HEK293 (cell line): ENCODE data around the gene DGKQ.
A peak's percentile ranks its signal among the peaks of the same experiment; 100 is the strongest.

Source experiments
- CTCF ChIA-PET: fragments of 350-600 bp; formaldehyde crosslinking; extraction: SDS; loops from one replicate; lab custom pipeline; 2021; ENCODE audit warnings: antibody characterized with exemption; lab: Yijun Ruan, JAX
- POLR2A ChIA-PET: fragments of 300-600 bp; formaldehyde crosslinking; extraction: SDS; loops from one replicate; lab custom pipeline; 2020; ENCODE audit warnings: antibody characterized with exemption, inconsistent platforms; lab: Yijun Ruan, JAX
- H3K27ac ChIP-seq: fragments of 200-500 bp; sonication (Bioruptor generic); 2 replicates; pipeline ENCODE4 v1.5.1; 2014; ENCODE audit warnings: low read depth, low read length, control low read depth, inconsistent platforms; ENCODE audit errors: extremely low read depth
- H3K36me3 ChIP-seq, 2 experiments: fragments of 200-500 bp in 1 of 2; sonication (Bioruptor generic) in 1 of 2; 1 replicate in 1 of 2; 2 replicates in 1 of 2; pipeline ENCODE4 v1.5.1; 2014 to 2017; ENCODE audit warnings: inconsistent platforms in 2 of 2, low read length in 2 of 2; ENCODE audit not compliant: control insufficient read depth in 2 of 2, insufficient read depth in 1 of 2
- H3K4me1 ChIP-seq: fragments of 200-500 bp; sonication (Bioruptor generic); 2 replicates; pipeline ENCODE4 v1.5.1; 2014; ENCODE audit warnings: mild to moderate bottlenecking, low read length, inconsistent platforms; ENCODE audit not compliant: control insufficient read depth, insufficient read depth
- H3K4me3 ChIP-seq: 2 replicates; pipeline ENCODE4 v1.5.1; 2011; ENCODE audit warnings: low read depth, mild to moderate bottlenecking, control low read depth, low read length, moderate library complexity
- H3K9me3 ChIP-seq: fragments of 200-500 bp; sonication (Bioruptor generic); 2 replicates; pipeline ENCODE4 v1.5.1; 2014; ENCODE audit warnings: low read depth, low read length, inconsistent platforms; ENCODE audit not compliant: control insufficient read depth, insufficient read depth
- BCL11A ChIP-seq: fragments of 450-650 bp; formaldehyde crosslinking; IDR thresholded peaks from 2 replicates; pipeline ENCODE4 v1.5.1; 2016; ENCODE audit warnings: low read depth, missing biosample characterization, missing genetic modification characterization
- GLIS1 ChIP-seq: fragments of 450-650 bp; formaldehyde crosslinking; IDR thresholded peaks from 2 replicates; pipeline ENCODE4 v1.5.1; 2016; ENCODE audit warnings: missing biosample characterization, missing genetic modification characterization
- HOXA7 ChIP-seq: sonication (generic); formaldehyde crosslinking; IDR thresholded peaks from 2 replicates; pipeline ENCODE4 v1.8.1; 2022; ENCODE audit warnings: missing genetic modification reagents, borderline replicate concordance
- KLF7 ChIP-seq: fragments of 450-650 bp; formaldehyde crosslinking; IDR thresholded peaks from 2 replicates; pipeline ENCODE4 v1.5.1; 2016; ENCODE audit warnings: missing biosample characterization, missing genetic modification characterization, borderline replicate concordance
- OVOL3 ChIP-seq: fragments of 450-650 bp; formaldehyde crosslinking; IDR thresholded peaks from 2 replicates; pipeline ENCODE4 v1.5.1; 2016; ENCODE audit warnings: missing biosample characterization, missing genetic modification characterization
- TRIM28 ChIP-seq: IDR thresholded peaks from 2 replicates; pipeline ENCODE4 v1.6.1; 2011; ENCODE audit warnings: low read length, control low read depth, borderline replicate concordance
- ZFHX2 ChIP-seq: fragments of 450-650 bp; formaldehyde crosslinking; conservative IDR thresholded peaks from 2 replicates; pipeline ENCODE4 v1.5.1; 2016; ENCODE audit warnings: missing biosample characterization, missing genetic modification characterization
- ZNF140 ChIP-seq: fragments of 450-650 bp; formaldehyde crosslinking; IDR thresholded peaks from 2 replicates; pipeline ENCODE4 v1.5.1; 2016; ENCODE audit warnings: missing biosample characterization, missing genetic modification characterization
- ZNF16 ChIP-seq: fragments of 450-650 bp; formaldehyde crosslinking; IDR thresholded peaks from 2 replicates; pipeline ENCODE4 v1.5.1; 2016; ENCODE audit warnings: low read depth, missing biosample characterization, missing genetic modification characterization
- ZNF19 ChIP-seq: fragments of 450-650 bp; formaldehyde crosslinking; IDR thresholded peaks from 2 replicates; pipeline ENCODE4; 2016; ENCODE audit warnings: missing biosample characterization, missing genetic modification characterization, low read depth
- ZNF23 ChIP-seq: fragments of 450-650 bp; formaldehyde crosslinking; IDR thresholded peaks from 2 replicates; pipeline ENCODE4 v1.5.1; 2016; ENCODE audit warnings: missing biosample characterization, missing genetic modification characterization, borderline replicate concordance
- ZNF248 ChIP-seq: fragments of 450-650 bp; formaldehyde crosslinking; IDR thresholded peaks from 2 replicates; pipeline ENCODE4 v1.5.1; 2017; ENCODE audit warnings: missing biosample characterization, missing genetic modification characterization
- ZNF335 ChIP-seq: fragments of 450-650 bp; formaldehyde crosslinking; conservative IDR thresholded peaks from 2 replicates; pipeline ENCODE4 v1.5.1; 2016; ENCODE audit warnings: missing biosample characterization, missing genetic modification characterization
- ZNF341 ChIP-seq: fragments of 450-650 bp; formaldehyde crosslinking; IDR thresholded peaks from 2 replicates; pipeline ENCODE4; 2016; ENCODE audit warnings: low read depth, missing biosample characterization, missing genetic modification characterization
- ZNF391 ChIP-seq: fragments of 450-650 bp; formaldehyde crosslinking; IDR thresholded peaks from 2 replicates; pipeline ENCODE4 v1.5.1; 2016; ENCODE audit warnings: low read depth, missing biosample characterization, missing genetic modification characterization, borderline replicate concordance
- ZNF404 ChIP-seq: fragments of 450-650 bp; formaldehyde crosslinking; IDR thresholded peaks from 2 replicates; pipeline ENCODE4 v1.5.1; 2017; ENCODE audit warnings: missing biosample characterization, missing genetic modification characterization
- ZNF423 ChIP-seq: fragments of 450-650 bp; formaldehyde crosslinking; IDR thresholded peaks from 2 replicates; pipeline ENCODE4 v1.5.1; 2016; ENCODE audit warnings: missing biosample characterization, missing genetic modification characterization
- ZNF558 ChIP-seq: fragments of 450-650 bp; formaldehyde crosslinking; IDR thresholded peaks from 2 replicates; pipeline ENCODE4 v1.5.1; 2016; ENCODE audit warnings: missing biosample characterization, missing genetic modification characterization
- ZNF585B ChIP-seq: fragments of 450-650 bp; formaldehyde crosslinking; IDR thresholded peaks from 2 replicates; pipeline ENCODE4 v1.5.1; 2016; ENCODE audit warnings: missing biosample characterization, missing genetic modification characterization
- ZNF624 ChIP-seq: fragments of 450-650 bp; formaldehyde crosslinking; IDR thresholded peaks from 2 replicates; pipeline ENCODE4 v1.5.1; 2017; ENCODE audit warnings: missing biosample characterization, missing genetic modification characterization
- ZNF629 ChIP-seq: fragments of 450-650 bp; formaldehyde crosslinking; IDR thresholded peaks from 2 replicates; pipeline ENCODE4 v1.5.1; 2017; ENCODE audit warnings: missing biosample characterization, missing genetic modification characterization
- ZNF670 ChIP-seq: fragments of 450-650 bp; formaldehyde crosslinking; IDR thresholded peaks from 2 replicates; pipeline ENCODE4 v1.5.1; 2016; ENCODE audit warnings: missing biosample characterization, missing genetic modification characterization, low read depth
- ZSCAN23 ChIP-seq: fragments of 450-650 bp; formaldehyde crosslinking; IDR thresholded peaks from 2 replicates; pipeline ENCODE4 v1.5.1; 2016; ENCODE audit warnings: missing biosample characterization, missing genetic modification characterization
- TF ChIP-seq, protein P1 (sequence below): fragments of 450-650 bp; formaldehyde crosslinking; IDR thresholded peaks from 2 replicates; pipeline ENCODE4 v1.5.1; 2016; ENCODE audit warnings: missing biosample characterization, missing genetic modification characterization
- TF ChIP-seq, protein P2 (sequence below): fragments of 450-650 bp; formaldehyde crosslinking; IDR thresholded peaks from 2 replicates; pipeline ENCODE4 v1.5.1; 2016; ENCODE audit warnings: missing biosample characterization, missing genetic modification characterization, borderline replicate concordance
- TF ChIP-seq, protein P3 (sequence below): fragments of 450-650 bp; IDR thresholded peaks from 2 replicates; pipeline ENCODE4 v1.5.1; 2018; ENCODE audit warnings: missing biosample characterization, missing genetic modification characterization
- TF ChIP-seq, protein P4 (sequence below): IDR thresholded peaks from 2 replicates; pipeline ENCODE4 v1.6.1; 2011; ENCODE audit warnings: mild to moderate bottlenecking, low read depth, low read length, borderline replicate concordance
- TF ChIP-seq, protein P5 (sequence below): fragments of 450-650 bp; formaldehyde crosslinking; IDR thresholded peaks from 2 replicates; pipeline ENCODE4 v1.5.1; 2016; ENCODE audit warnings: missing biosample characterization, missing genetic modification characterization

Gene DGKQ

DNA sequence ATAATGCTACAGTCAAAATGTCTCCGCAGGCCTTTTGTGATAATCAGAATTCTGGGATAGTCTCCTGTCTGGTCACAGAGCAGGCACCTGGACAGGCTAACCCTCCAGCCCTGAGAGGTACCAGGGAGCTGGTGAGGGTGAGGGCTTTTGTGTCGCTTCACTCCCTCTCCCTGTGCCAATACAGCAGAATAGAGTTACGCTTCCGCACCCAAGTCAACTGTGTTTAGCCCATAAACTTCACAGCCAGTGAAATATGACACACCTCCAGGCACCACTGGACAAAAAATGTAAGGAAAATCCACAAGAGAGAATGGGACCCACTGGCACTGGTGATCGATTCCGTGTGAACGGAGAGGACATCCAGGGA lies 42.6 kb downstream of the DGKQ start (continued):
- TF ChIP-seq, protein P1, sequence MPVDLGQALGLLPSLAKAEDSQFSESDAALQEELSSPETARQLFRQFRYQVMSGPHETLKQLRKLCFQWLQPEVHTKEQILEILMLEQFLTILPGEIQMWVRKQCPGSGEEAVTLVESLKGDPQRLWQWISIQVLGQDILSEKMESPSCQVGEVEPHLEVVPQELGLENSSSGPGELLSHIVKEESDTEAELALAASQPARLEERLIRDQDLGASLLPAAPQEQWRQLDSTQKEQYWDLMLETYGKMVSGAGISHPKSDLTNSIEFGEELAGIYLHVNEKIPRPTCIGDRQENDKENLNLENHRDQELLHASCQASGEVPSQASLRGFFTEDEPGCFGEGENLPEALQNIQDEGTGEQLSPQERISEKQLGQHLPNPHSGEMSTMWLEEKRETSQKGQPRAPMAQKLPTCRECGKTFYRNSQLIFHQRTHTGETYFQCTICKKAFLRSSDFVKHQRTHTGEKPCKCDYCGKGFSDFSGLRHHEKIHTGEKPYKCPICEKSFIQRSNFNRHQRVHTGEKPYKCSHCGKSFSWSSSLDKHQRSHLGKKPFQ, result no peak
- TF ChIP-seq ZNF423, result no peak
- no peak for TF ChIP-seq ZNF23
- TF ChIP-seq ZNF335 (tag by site-specific recombination), result 0 out of 2 replicates have a peak, but pooled peaks have one; percentile 20
- TF ChIP-seq ZFHX2 (tag by site-specific recombination), result no peak

DNA sequence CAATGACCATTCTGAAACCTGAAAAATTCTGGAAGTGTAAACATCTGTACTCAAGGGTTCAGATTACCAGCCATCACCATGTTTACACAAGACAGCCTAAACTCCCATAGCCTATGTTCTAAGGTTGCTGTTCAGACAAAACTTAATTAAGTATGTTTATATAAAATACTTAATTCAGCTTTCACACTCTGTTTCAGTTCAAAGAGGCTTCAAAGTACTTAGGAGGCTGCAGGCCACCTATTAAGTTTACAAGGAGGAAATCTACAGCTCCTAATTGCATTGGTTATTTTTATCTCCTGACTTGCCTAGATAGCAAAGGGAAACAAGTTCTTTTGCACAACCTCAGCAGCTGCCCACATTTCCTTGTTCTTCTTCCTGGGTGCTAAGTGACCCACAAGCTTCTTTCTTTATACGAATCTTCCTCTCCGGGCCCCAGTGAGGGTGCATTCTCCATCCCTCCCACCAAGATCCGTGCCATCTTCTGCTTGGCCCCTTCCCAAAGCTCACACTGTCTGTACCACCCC lies 43.3 kb downstream of the DGKQ start:
- Histone ChIP-seq H3K4me1 (peaks cover 5% of the 10 kb centered on the region; the same call in 1 of the 2 replicates), H3K9me3 (no peaks in the 10 kb centered on the region), H3K36me3 (no peaks in the 10 kb centered on the region), H3K4me3 (no peak overlapping the region; the same call in 1 of the 2 replicates), H3K27ac (no peak overlapping the region)
- CTCF ChIA-PET, result interaction anchor here (0.8 to 1.0 kb wide), 2 partner anchors 57 to 201 kb away, joined by 4 to 6 read pairs; partner anchors contain the start of gene IDUA
- POLR2A ChIA-PET, result interaction anchor here (0.9 kb wide), 1 partner anchor 155 kb away, joined by 3 read pairs; no protein-coding TSS in a partner anchor
- TF ChIP-seq, protein P2, sequence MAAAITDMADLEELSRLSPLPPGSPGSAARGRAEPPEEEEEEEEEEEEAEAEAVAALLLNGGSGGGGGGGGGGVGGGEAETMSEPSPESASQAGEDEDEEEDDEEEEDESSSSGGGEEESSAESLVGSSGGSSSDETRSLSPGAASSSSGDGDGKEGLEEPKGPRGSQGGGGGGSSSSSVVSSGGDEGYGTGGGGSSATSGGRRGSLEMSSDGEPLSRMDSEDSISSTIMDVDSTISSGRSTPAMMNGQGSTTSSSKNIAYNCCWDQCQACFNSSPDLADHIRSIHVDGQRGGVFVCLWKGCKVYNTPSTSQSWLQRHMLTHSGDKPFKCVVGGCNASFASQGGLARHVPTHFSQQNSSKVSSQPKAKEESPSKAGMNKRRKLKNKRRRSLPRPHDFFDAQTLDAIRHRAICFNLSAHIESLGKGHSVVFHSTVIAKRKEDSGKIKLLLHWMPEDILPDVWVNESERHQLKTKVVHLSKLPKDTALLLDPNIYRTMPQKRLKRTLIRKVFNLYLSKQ, result no peak
- TF ChIP-seq GLIS1 (peak; percentile 48), ZNF585B (tag by site-specific recombination) (no peak), ZSCAN23 (tag by site-specific recombination) (no peak), BCL11A (tag by site-specific recombination) (no peak), ZNF404 (tag by site-specific recombination) (no peak), ZNF341 (tag by site-specific recombination) (no peak), KLF7 (tag by site-specific recombination) (no peak), OVOL3 (no peak), ZNF19 (no peak), ZNF670 (tag by site-specific recombination) (no peak), ZNF248 (tag by site-specific recombination) (no peak), HOXA7 (CRISPR knock-in tag) (no peak), ZNF629 (tag by site-specific recombination) (no peak), ZNF16 (tag by site-specific recombination) (no peak), TRIM28 (no peak), ZNF140 (tag by site-specific recombination) (no peak), ZNF624 (no peak), ZNF558 (tag by site-specific recombination) (no peak), ZNF391 (no peak)
- TF ChIP-seq, protein P3, sequence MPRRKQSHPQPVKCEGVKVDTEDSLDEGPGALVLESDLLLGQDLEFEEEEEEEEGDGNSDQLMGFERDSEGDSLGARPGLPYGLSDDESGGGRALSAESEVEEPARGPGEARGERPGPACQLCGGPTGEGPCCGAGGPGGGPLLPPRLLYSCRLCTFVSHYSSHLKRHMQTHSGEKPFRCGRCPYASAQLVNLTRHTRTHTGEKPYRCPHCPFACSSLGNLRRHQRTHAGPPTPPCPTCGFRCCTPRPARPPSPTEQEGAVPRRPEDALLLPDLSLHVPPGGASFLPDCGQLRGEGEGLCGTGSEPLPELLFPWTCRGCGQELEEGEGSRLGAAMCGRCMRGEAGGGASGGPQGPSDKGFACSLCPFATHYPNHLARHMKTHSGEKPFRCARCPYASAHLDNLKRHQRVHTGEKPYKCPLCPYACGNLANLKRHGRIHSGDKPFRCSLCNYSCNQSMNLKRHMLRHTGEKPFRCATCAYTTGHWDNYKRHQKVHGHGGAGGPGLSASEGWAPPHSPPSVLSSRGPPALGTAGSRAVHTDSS (tag by site-specific recombination), result no peak
- TF ChIP-seq, protein P4, sequence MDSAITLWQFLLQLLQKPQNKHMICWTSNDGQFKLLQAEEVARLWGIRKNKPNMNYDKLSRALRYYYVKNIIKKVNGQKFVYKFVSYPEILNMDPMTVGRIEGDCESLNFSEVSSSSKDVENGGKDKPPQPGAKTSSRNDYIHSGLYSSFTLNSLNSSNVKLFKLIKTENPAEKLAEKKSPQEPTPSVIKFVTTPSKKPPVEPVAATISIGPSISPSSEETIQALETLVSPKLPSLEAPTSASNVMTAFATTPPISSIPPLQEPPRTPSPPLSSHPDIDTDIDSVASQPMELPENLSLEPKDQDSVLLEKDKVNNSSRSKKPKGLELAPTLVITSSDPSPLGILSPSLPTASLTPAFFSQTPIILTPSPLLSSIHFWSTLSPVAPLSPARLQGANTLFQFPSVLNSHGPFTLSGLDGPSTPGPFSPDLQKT, result no peak
- TF ChIP-seq, protein P5, sequence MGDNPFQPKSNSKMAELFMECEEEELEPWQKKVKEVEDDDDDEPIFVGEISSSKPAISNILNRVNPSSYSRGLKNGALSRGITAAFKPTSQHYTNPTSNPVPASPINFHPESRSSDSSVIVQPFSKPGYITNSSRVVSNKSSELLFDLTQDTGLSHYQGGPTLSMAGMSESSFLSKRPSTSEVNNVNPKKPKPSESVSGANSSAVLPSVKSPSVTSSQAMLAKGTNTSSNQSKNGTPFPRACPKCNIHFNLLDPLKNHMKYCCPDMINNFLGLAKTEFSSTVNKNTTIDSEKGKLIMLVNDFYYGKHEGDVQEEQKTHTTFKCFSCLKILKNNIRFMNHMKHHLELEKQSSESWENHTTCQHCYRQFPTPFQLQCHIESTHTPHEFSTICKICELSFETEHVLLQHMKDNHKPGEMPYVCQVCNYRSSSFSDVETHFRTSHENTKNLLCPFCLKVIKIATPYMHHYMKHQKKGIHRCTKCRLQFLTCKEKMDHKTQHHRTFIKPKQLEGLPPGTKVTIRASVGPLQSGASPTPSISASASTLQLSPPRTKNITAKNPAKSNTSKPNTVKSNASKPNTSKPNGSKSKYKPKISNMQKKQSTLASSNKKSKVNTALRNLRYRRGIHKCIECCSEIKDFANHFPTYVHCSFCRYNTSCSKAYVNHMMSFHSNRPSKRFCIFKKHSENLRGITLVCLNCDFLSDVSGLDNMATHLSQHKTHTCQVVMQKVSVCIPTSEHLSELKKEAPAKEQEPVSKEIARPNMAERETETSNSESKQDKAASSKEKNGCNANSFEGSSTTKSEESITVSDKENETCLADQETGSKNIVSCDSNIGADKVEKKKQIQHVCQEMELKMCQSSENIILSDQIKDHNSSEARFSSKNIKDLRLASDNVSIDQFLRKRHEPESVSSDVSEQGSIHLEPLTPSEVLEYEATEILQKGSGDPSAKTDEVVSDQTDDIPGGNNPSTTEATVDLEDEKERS, result no peak
